ENCODE data around the gene LMNB1.

LMNB1 gene

GRCh38 chr5:126857472-126858410 lies 80.8 kb downstream of the LMNB1 start:
- no peak for DNase-seq

GRCh38 chr5:126858441-126858840 lies 81.5 kb downstream of the LMNB1 start:
- no peak for DNase-seq

- DNase-seq = no peak
Observed at GRCh38 chr5:126863402-126863801, 86.5 kb downstream of the LMNB1 start.

- DNase-seq = no peak
Observed at GRCh38 chr5:126864042-126864688, 87.2 kb downstream of the LMNB1 start.

- DNase-seq = no peak
Observed at GRCh38 chr5:126865299-126865698, 88.4 kb downstream of the LMNB1 start.

- DNase-seq = no peak
Observed at GRCh38 chr5:126866851-126867636, 90.1 kb downstream of the LMNB1 start.

- DNase-seq = no peak
Observed at GRCh38 chr5:126868338-126869004, 91.5 kb downstream of the LMNB1 start.

- DNase-seq = peak; percentile 37
Observed at GRCh38 chr5:126869005-126869451, 92.1 kb downstream of the LMNB1 start.

- no peak for DNase-seq
Observed at GRCh38 chr5:126871441-126871840, 94.5 kb downstream of the LMNB1 start.

- DNase-seq = no peak
Observed at GRCh38 chr5:126872561-126873354, 95.8 kb downstream of the LMNB1 start.

- no peak for DNase-seq
Observed at GRCh38 chr5:126875303-126875785, 98.4 kb downstream of the LMNB1 start.

- DNase-seq = no peak
Observed at GRCh38 chr5:126877602-126878001, 100.7 kb downstream of the LMNB1 start.

- no peak for DNase-seq
Observed at GRCh38 chr5:126878085-126878484, 101.1 kb downstream of the LMNB1 start.

- DNase-seq = no peak
Observed at GRCh38 chr5:126878634-126879033, 101.7 kb downstream of the LMNB1 start.

- no peak for DNase-seq
Observed at GRCh38 chr5:126881821-126882600, 105.1 kb downstream of the LMNB1 start.

GRCh38 chr5:126883564-126884245 lies 106.8 kb downstream of the LMNB1 start:
- DNase-seq = no peak

GRCh38 chr5:126884269-126884819 lies 107.4 kb downstream of the LMNB1 start:
- DNase-seq = no peak
